ENCODE results near the gene TNFRSF19.

The TNFRSF19 gene

DNA sequence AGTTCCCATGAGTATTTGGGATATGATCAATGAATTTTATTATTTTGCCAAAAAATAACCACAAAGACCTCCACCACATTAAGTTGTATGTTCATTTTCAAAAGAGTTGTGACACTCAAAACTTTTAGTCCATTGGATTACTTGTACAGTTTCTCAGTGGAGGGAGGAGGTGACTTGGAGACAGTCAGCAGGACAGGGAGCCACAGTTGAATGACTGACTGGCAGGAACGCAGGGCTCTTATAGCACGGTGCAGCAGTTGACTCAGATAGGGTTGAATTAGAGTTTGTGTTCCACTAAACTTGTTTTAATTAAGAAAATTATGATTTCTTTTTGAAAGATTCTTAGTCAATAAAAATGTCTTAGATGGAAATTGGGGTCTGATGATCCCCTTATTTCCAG is 42.5 kb downstream of the TNFRSF19 start:
- Histone ChIP-seq H3K27ac (ENCODE audit: low read depth, low read length) (no peak overlapping the region), H3K9ac (ENCODE audit: low read length) (no peak overlapping the region), H3K4me1 (ENCODE audit: control insufficient read depth, insufficient read depth, low read length) (peaks cover 9% of the 10 kb centered on the region), H3K27me3 (ENCODE audit: control insufficient read depth, insufficient read depth, low read length) (no peaks in the 10 kb centered on the region), H3K36me3 (ENCODE audit: control insufficient read depth, insufficient read depth, low read length) (no peaks in the 10 kb centered on the region), H3K4me3 (ENCODE audit: low read length) (no peak overlapping the region)

DNA sequence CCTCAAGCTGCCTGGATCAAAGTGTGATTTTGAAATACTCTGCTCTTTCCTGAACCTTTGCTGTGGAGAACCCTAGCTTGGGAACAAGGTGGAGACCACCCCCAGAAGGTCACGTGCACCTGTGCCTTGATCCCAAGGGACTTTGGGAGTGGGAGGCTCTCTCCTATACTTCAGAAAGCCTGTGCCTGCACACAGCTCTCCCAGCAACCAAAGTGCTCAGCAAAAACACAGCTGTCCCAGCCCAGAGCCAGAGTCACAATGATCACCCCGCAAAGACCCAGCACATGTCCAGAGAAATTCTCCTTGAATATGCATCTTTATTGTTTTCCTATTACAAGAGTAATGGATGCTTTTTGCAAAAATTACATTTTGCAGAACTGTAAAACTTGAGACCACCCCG is 43.4 kb downstream of the TNFRSF19 start:
- no peak overlapping the region for H3K27ac ChIP-seq (ENCODE audit: low read depth, low read length)
- no peaks in the 10 kb centered on the region for H3K36me3 ChIP-seq (ENCODE audit: control insufficient read depth, insufficient read depth, low read length)

DNA sequence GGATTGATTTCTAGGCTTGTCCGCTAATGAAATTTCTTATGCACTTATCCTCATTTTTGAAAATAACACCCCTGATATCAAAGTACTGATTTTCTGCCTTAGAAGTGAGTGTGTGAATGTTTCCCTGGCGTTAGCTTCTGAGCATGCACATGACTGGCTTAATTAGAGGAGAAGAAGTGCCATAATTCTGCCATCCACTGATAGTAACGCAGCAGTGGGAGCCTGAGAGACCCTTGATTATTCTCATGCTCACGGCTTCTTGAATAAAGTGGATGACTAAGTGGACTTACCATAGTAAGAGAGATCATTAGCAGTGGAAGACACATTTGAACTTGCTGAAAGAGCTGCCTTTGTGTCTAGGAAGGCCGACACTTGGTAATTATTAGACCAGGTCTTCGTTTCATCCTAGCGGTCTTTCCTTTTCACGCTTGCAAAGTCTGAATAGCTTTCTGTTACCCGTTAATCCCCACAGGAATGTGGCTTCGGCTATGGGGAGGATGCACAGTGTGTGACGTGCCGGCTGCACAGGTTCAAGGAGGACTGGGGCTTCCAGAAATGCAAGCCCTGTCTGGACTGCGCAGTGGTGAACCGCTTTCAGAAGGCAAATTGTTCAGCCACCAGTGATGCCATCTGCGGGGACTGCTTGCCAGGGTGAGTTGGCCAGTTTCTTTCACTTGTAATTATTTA is 45.3 kb downstream of the TNFRSF19 start:
- Histone ChIP-seq H3K4me3 (ENCODE audit: low read length) (no peak overlapping the region), H3K4me1 (ENCODE audit: control insufficient read depth, insufficient read depth, low read length) (peaks cover 2% of the 10 kb centered on the region), H3K27ac (ENCODE audit: low read depth, low read length) (no peak overlapping the region), H3K27me3 (ENCODE audit: control insufficient read depth, insufficient read depth, low read length) (no peaks in the 10 kb centered on the region), H3K9ac (ENCODE audit: low read length) (no peak overlapping the region), H3K36me3 (ENCODE audit: control insufficient read depth, insufficient read depth, low read length) (no peaks in the 10 kb centered on the region)

More for the DNA sequence above, 43.4 kb downstream of the TNFRSF19 start:
- Histone ChIP-seq H3K4me1 (ENCODE audit: control insufficient read depth, insufficient read depth, low read length) (peaks cover 9% of the 10 kb centered on the region), H3K27me3 (ENCODE audit: control insufficient read depth, insufficient read depth, low read length) (no peaks in the 10 kb centered on the region), H3K9ac (ENCODE audit: low read length) (no peak overlapping the region), H3K4me3 (ENCODE audit: low read length) (no peak overlapping the region)

DNA sequence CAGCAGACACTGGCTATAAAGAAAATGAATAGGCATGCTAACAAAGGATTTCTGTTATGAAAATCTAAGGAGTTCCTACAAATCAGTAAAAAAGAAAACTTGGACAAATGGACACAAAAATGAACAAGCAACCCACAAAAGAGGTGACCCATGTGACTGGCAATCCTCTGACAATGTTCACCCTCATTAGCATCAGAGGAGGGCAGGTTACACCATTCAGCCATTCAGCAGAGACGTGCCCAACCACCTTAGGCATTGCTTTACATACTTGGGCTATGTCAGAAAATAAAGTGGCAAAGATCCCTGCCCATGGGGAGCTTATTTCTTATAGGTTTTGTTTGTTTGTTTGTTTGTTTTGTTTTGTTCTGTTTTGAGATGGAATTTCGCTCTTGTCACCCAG is 46.0 kb downstream of the TNFRSF19 start:
- Histone ChIP-seq H3K4me3 (ENCODE audit: low read length) (no peak overlapping the region), H3K27ac (ENCODE audit: low read depth, low read length) (no peak overlapping the region)

DNA sequence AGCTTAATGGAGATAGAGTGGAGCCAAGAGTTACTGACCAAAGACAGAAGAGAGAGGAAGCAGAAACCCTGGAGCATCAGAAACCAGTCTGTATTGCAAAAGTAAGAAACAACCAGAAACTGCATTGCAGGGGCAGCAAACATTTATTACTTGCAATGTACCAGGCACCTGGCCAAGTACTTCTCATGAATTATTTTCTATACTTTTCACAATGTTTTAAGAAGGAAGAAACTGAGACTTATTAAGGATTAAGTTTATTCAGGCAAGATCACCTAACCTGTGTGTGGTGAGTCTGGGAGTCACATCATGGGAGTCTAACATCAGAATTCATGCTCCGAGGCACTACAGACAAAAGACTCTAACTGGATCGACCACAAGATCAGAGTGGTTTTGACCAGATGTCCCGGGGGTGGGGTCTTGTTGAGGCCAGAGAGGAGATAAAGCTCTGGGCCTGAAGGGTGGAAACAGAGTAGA is 47.4 kb downstream of the TNFRSF19 start:
- H3K4me1 ChIP-seq (ENCODE audit: control insufficient read depth, insufficient read depth, low read length): no peaks in the 10 kb centered on the region
- H3K27ac ChIP-seq (ENCODE audit: low read depth, low read length): no peak overlapping the region
- H3K36me3 ChIP-seq (ENCODE audit: control insufficient read depth, insufficient read depth, low read length): no peaks in the 10 kb centered on the region
- no peak overlapping the region for H3K4me3 ChIP-seq (ENCODE audit: low read length)
- no peaks in the 10 kb centered on the region for H3K27me3 ChIP-seq (ENCODE audit: control insufficient read depth, insufficient read depth, low read length)
- H3K9ac ChIP-seq (ENCODE audit: low read length): no peak overlapping the region

More for the DNA sequence above, 46.0 kb downstream of the TNFRSF19 start:
- H3K4me1 ChIP-seq (ENCODE audit: control insufficient read depth, insufficient read depth, low read length): no peaks in the 10 kb centered on the region
- no peak overlapping the region for H3K9ac ChIP-seq (ENCODE audit: low read length)
- no peaks in the 10 kb centered on the region for H3K27me3 ChIP-seq (ENCODE audit: control insufficient read depth, insufficient read depth, low read length)
- H3K36me3 ChIP-seq (ENCODE audit: control insufficient read depth, insufficient read depth, low read length): no peaks in the 10 kb centered on the region

DNA sequence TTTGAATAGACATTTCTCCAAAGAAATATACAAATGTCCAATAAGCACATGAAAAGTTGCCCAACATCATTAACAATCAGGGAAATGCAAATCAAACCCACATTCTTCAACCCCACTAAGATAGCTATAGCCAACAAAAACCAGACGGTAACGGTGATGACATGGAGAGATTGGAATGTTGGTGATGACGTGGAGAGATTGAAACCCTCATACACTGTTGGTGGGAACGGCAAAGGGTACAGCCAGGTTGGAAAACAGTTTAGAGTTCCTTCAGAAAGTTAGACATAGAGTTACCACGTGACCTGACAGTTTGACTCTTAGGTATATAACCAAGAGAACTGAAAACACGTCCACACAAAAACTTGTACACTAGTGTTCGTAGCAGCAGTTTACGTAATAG is 48.1 kb downstream of the TNFRSF19 start:
- H3K27me3 ChIP-seq (ENCODE audit: control insufficient read depth, insufficient read depth, low read length): no peaks in the 10 kb centered on the region
- H3K36me3 ChIP-seq (ENCODE audit: control insufficient read depth, insufficient read depth, low read length): no peaks in the 10 kb centered on the region
- H3K4me3 ChIP-seq (ENCODE audit: low read length): no peak overlapping the region
- H3K9ac ChIP-seq (ENCODE audit: low read length): no peak overlapping the region
- H3K4me1 ChIP-seq (ENCODE audit: control insufficient read depth, insufficient read depth, low read length): no peaks in the 10 kb centered on the region
- H3K27ac ChIP-seq (ENCODE audit: low read depth, low read length): no peak overlapping the region

DNA sequence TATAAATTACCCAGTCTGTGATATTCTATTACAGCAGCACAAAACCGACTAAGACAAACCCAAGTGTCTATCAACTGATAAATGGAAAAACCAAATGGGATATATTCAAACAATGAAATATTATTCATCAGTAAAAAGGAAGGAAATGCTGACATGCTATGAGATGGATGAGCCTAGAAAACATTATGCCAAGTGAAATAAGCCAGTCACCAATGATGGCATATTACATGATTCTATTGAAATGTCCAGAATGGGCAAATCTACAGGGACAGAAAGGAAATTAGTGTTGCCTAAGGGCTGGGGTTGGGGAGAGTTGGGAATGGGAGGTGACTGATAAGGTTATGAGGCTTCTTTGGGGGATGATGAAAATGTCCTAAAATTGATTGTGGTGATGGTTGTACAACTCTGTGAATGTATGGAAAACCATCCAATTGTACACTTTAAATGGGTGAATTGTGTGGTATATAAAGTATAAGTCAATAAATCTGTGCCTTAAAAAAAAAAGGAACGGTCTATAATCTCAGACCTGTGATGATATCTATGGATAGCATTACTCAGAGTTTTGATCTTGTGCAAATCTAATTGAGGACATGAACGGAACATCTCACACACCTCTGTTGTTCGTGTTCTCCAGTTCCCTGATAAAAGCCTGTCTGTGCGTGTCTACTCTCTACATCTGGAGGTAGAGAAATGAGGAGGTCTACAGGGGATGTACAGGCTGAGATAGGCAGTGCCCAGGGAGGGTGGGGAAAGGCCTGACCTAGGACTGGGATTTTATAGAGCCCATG is 49.0 kb downstream of the TNFRSF19 start:
- no peaks in the 10 kb centered on the region for H3K36me3 ChIP-seq (ENCODE audit: control insufficient read depth, insufficient read depth, low read length)
- H3K9ac ChIP-seq (ENCODE audit: low read length): no peak overlapping the region
- H3K4me3 ChIP-seq (ENCODE audit: low read length): no peak overlapping the region
- no peaks in the 10 kb centered on the region for H3K27me3 ChIP-seq (ENCODE audit: control insufficient read depth, insufficient read depth, low read length)
- H3K4me1 ChIP-seq (ENCODE audit: control insufficient read depth, insufficient read depth, low read length): no peaks in the 10 kb centered on the region
- no peak overlapping the region for H3K27ac ChIP-seq (ENCODE audit: low read depth, low read length)

DNA sequence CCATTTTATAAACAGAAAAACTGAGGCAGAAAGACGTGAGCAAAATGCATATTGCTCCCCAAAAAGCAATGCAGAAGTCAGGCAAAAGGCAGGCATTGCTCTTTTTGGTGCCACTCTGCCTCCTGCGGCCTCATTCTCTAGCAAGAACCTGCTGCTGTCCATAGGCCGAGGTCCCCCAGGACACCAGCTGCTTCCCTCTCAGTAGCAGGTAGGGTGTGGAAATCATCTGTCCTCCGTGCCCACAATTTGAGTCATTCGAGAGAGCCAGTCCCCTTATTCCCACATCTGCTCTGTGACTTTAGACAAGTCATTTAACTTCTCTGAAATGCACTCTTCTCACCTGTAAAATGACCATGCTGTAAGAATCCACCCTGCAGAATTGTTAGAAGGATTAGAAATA is 50.0 kb downstream of the TNFRSF19 start:
- no peak overlapping the region for H3K27ac ChIP-seq (ENCODE audit: low read depth, low read length)
- no peaks in the 10 kb centered on the region for H3K27me3 ChIP-seq (ENCODE audit: control insufficient read depth, insufficient read depth, low read length)

DNA sequence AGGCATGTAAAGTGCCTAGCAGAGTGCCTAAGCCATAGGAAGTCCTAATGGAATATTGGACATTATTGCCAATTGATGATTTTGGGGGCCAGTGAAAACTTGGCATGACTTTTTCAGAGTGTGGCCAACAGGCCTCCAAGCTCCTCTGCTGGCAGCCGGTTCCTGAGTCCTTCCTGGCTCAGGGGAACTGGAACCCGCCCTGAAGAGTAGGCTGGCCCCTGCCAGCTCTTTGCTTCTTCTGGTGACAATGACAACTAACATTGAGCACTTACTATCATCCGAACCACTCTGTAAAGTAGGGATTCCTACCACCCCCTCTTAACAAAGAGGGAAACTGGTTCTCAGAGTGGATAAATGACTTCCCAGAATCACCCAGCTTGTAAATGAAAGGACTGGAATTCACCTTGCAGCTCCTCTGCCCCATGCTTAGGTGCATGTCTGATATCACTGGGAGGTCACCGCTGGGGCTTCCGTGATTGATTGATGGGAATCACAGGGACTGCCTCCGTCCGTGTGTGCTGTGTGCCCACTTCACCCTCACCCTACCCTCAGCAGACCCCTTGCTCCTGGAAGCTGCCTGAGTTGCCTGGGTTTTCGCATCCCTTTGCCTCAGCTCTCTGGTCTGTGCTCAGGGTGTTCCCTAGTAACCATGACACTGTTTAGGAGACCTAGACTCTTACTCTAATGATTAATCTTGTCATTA is 50.6 kb downstream of the TNFRSF19 start:
- Histone ChIP-seq H3K27me3 (ENCODE audit: control insufficient read depth, insufficient read depth, low read length) (no peaks in the 10 kb centered on the region), H3K36me3 (ENCODE audit: control insufficient read depth, insufficient read depth, low read length) (no peaks in the 10 kb centered on the region), H3K4me3 (ENCODE audit: low read length) (no peak overlapping the region), H3K4me1 (ENCODE audit: control insufficient read depth, insufficient read depth, low read length) (no peaks in the 10 kb centered on the region), H3K9ac (ENCODE audit: low read length) (no peak overlapping the region), H3K27ac (ENCODE audit: low read depth, low read length) (no peak overlapping the region)

More for the DNA sequence above, 50.0 kb downstream of the TNFRSF19 start:
- Histone ChIP-seq H3K9ac (ENCODE audit: low read length) (no peak overlapping the region), H3K4me1 (ENCODE audit: control insufficient read depth, insufficient read depth, low read length) (no peaks in the 10 kb centered on the region), H3K4me3 (ENCODE audit: low read length) (no peak overlapping the region), H3K36me3 (ENCODE audit: control insufficient read depth, insufficient read depth, low read length) (no peaks in the 10 kb centered on the region)

DNA sequence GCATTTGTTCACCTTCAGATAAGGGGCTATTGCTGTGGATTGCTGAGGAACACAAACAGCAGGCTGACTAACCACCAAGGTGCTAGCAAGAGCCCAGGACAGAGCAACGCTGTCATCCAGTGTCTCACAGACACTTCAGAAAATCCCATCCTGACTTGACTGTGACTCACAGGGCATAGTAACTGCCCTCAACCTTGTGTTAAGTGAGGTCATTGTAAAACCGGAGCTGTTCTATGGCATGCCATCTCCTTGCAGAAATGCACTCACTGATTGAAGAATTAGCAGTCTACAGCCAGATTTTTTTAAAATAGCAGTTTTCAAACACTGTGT is 51.1 kb downstream of the TNFRSF19 start:
- H3K27me3 ChIP-seq (ENCODE audit: control insufficient read depth, insufficient read depth, low read length): no peaks in the 10 kb centered on the region
- H3K36me3 ChIP-seq (ENCODE audit: control insufficient read depth, insufficient read depth, low read length): no peaks in the 10 kb centered on the region
- no peak overlapping the region for H3K27ac ChIP-seq (ENCODE audit: low read depth, low read length)
- H3K9ac ChIP-seq (ENCODE audit: low read length): no peak overlapping the region
- H3K4me1 ChIP-seq (ENCODE audit: control insufficient read depth, insufficient read depth, low read length): no peaks in the 10 kb centered on the region
- H3K4me3 ChIP-seq (ENCODE audit: low read length): no peak overlapping the region

DNA sequence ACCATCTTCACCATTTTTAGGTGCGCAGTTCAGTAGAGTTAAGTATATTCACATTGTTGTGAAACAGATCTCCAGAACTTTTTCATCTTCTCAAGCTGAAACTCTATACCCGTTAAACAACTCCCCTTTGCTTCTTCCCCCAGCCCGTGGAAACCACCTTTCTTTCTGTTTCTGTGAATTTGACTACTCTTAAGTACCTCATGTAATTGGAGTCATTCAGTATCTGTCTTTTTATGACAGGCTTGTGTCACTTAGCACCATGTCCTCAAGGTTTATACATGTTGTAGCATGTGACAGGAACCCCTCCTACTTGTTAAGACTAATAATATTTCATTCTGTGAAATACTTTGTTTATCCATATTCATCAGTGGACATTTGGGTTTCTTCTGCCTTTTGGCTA is 52.8 kb downstream of the TNFRSF19 start:
- H3K36me3 ChIP-seq (ENCODE audit: control insufficient read depth, insufficient read depth, low read length): no peaks in the 10 kb centered on the region
- H3K9ac ChIP-seq (ENCODE audit: low read length): no peak overlapping the region
- H3K27ac ChIP-seq (ENCODE audit: low read depth, low read length): no peak overlapping the region
- no peaks in the 10 kb centered on the region for H3K4me1 ChIP-seq (ENCODE audit: control insufficient read depth, insufficient read depth, low read length)
- H3K4me3 ChIP-seq (ENCODE audit: low read length): no peak overlapping the region
- no peaks in the 10 kb centered on the region for H3K27me3 ChIP-seq (ENCODE audit: control insufficient read depth, insufficient read depth, low read length)

DNA sequence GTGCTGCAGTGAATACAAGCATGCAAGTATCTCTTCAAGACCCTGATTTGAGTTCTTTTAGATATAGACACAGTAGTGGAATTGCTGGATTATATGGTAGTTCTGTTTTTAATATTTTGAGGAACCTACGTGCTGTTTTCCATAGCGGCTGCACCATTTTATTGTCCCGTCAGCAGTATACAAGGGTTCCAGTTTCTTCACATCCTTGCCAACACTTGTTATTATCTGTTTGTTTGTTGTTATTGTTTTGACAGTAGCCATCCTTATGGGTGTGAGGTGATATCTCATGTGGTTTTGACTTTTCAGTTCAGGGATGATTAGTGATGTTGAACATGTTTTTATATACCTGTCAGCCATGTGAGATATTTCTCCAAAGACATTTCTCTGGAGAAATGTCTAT is 53.2 kb downstream of the TNFRSF19 start:
- H3K4me3 ChIP-seq (ENCODE audit: low read length): no peak overlapping the region
- no peaks in the 10 kb centered on the region for H3K36me3 ChIP-seq (ENCODE audit: control insufficient read depth, insufficient read depth, low read length)
- H3K9ac ChIP-seq (ENCODE audit: low read length): no peak overlapping the region
- no peaks in the 10 kb centered on the region for H3K27me3 ChIP-seq (ENCODE audit: control insufficient read depth, insufficient read depth, low read length)
- H3K27ac ChIP-seq (ENCODE audit: low read depth, low read length): no peak overlapping the region
- no peaks in the 10 kb centered on the region for H3K4me1 ChIP-seq (ENCODE audit: control insufficient read depth, insufficient read depth, low read length)

Measured in rectal smooth muscle tissue (tissue), 1 donor.